GM21367 (cell line): ENCODE data around the gene LYPD6.
"Not testable (repeated sequence)": the region's sequence is repeated elsewhere in the genome, so short reads cannot be mapped to it uniquely, and the experiment has no call there.

ENCODE experiments used
- ATAC-seq: cut with Tn5 transposase; IDR thresholded peaks from one replicate; pipeline ENCODE4 v1.9.1; 2021; ENCODE audit not compliant: unreplicated experiment

LYPD6 gene

GRCh38 chr2:149490296-149490695 lies 159.9 kb downstream of the LYPD6 start:
- no peak for ATAC-seq

- ATAC-seq: no peak
Measured at GRCh38 chr2:149492923-149493322, 162.5 kb downstream of the LYPD6 start.

GRCh38 chr2:149499204-149499603 lies 168.8 kb downstream of the LYPD6 start:
- ATAC-seq: not testable (repeated sequence)

- ATAC-seq: not testable (repeated sequence)
Measured at GRCh38 chr2:149506808-149507207, 176.4 kb downstream of the LYPD6 start.

GRCh38 chr2:149507974-149508373 lies 177.6 kb downstream of the LYPD6 start:
- no peak for ATAC-seq

GRCh38 chr2:149513461-149513860 lies 183.1 kb downstream of the LYPD6 start:
- ATAC-seq: no peak
